Osteoblast (primary cell): ENCODE results near the gene LHPP. TPM values are rescaled to one million over a fixed set of nuclear protein-coding genes. Genes with fewer than 3 reads are reported as not detected.

ENCODE experiments used
- DNase-seq: peaks from one replicate; pipeline ENCODE4 v3.0.0; 2011; ENCODE audit warnings: low spot score, mixed read lengths; ENCODE audit not compliant: insufficient read length; ENCODE audit errors: missing footprints
- H2AFZ ChIP-seq: 2 replicates; pipeline ENCODE4 v1.6.0; 2011; ENCODE audit warnings: mild to moderate bottlenecking, low read length
- H3K27ac ChIP-seq: 2 replicates; pipeline ENCODE4 v1.5.1; 2011; ENCODE audit warnings: mild to moderate bottlenecking, low read depth, low read length, moderate library complexity
- H3K27me3 ChIP-seq: 2 replicates; pipeline ENCODE4 v1.6.0; 2012; ENCODE audit warnings: mild to moderate bottlenecking, control low read depth, inconsistent platforms, low read length, moderate library complexity; ENCODE audit not compliant: insufficient read depth
- H3K36me3 ChIP-seq: 2 replicates; pipeline ENCODE4 v1.5.1; 2011; ENCODE audit warnings: mild to moderate bottlenecking, low read length, control low read depth, moderate library complexity; ENCODE audit not compliant: insufficient read depth
- H3K4me1 ChIP-seq: 2 replicates; pipeline ENCODE4 v1.5.1; 2011; ENCODE audit warnings: mild to moderate bottlenecking, low read length, control low read depth, moderate library complexity; ENCODE audit not compliant: insufficient read depth
- H3K4me2 ChIP-seq: 2 replicates; pipeline ENCODE4 v1.6.0; 2011; ENCODE audit warnings: mild to moderate bottlenecking, low read length; ENCODE audit not compliant: insufficient read depth
- H3K4me3 ChIP-seq: fragments of 200-600 bp; sonication (generic); 3 replicates; pipeline ENCODE4 v1.5.1; 2012; ENCODE audit warnings: mild to moderate bottlenecking, low read length, inconsistent platforms; ENCODE audit not compliant: insufficient read depth
- H3K79me2 ChIP-seq: 2 replicates; pipeline ENCODE4 v1.6.0; 2012; ENCODE audit warnings: mild to moderate bottlenecking, low read length, control low read depth, inconsistent platforms; ENCODE audit not compliant: insufficient read depth
- H3K9me3 ChIP-seq: 2 replicates; pipeline ENCODE4 v1.5.1; 2011; ENCODE audit warnings: low read depth, low read length, control low read depth
- H4K20me1 ChIP-seq: 2 replicates; pipeline ENCODE4 v1.6.0; 2012; ENCODE audit warnings: mild to moderate bottlenecking, low read length, control low read depth; ENCODE audit not compliant: insufficient read depth
- CTCF ChIP-seq: IDR thresholded peaks from 2 replicates; pipeline ENCODE4 v1.5.1; 2011; ENCODE audit warnings: mild to moderate bottlenecking, low read depth, low read length, moderate library complexity; ENCODE audit errors: extremely low read depth
- total RNA-seq: library from RNA; depleted of rRNA; stranded (reverse); fragments of >200 nt; gene quantifications from 2 replicates; pipeline ENCODE4 v1.2.3, GENCODE V29; 2012

Gene LHPP
- total RNA-seq, 1 donor = 17.7 TPM

DNA sequence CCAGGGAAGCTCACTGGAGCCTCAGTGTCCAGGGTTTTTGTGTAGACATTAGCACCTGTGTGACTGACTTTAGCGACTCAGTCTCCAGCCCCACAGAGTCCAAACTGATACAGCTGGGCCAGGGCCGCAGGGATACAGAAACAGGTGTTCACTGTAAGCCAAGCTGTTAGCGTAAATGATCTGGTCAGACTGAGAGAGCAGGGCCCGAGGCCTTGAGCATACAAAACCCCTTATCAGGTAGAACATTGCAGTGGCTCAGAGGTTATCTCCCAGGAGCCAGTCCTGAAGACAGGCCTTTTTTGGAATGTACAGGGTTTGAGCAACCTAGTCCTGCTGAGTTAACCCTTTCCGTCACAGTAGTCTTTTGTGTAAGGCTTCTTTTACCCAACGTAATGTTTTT, 25.0 kb downstream of the LHPP start:
- no peaks in the 10 kb centered on the region for H3K27me3 ChIP-seq
- H2AFZ ChIP-seq = no peak overlapping the region
- DNase-seq = no peak
- H3K4me2 ChIP-seq = no peak overlapping the region
- H3K4me1 ChIP-seq = no peaks in the 10 kb centered on the region
- H3K36me3 ChIP-seq = no peaks in the 10 kb centered on the region
- no peaks in the 10 kb centered on the region for H3K9me3 ChIP-seq
- no peaks in the 10 kb centered on the region for H3K79me2 ChIP-seq
- H3K4me3 ChIP-seq = no peak overlapping the region
- no peak for TF ChIP-seq CTCF
- no peak overlapping the region for H3K27ac ChIP-seq
- H4K20me1 ChIP-seq = no peaks in the 10 kb centered on the region

- Histone ChIP-seq H3K27me3 (no peaks in the 10 kb centered on the region), H4K20me1 (no peaks in the 10 kb centered on the region), H3K36me3 (no peaks in the 10 kb centered on the region), H3K79me2 (no peaks in the 10 kb centered on the region), H3K4me2 (no peak overlapping the region), H3K27ac (no peak overlapping the region), H3K4me1 (no peaks in the 10 kb centered on the region), H3K9me3 (no peaks in the 10 kb centered on the region), H3K4me3 (no peak overlapping the region), H2AFZ (no peak overlapping the region)
- no peak for TF ChIP-seq CTCF
- no peak for DNase-seq
Measured at GRCh38 chr10:124491105-124491504, 29.5 kb downstream of the LHPP start.

- no peak for TF ChIP-seq CTCF
- Histone ChIP-seq H3K79me2 (no peaks in the 10 kb centered on the region), H3K9me3 (no peaks in the 10 kb centered on the region), H3K4me2 (no peak overlapping the region), H3K27me3 (no peaks in the 10 kb centered on the region), H2AFZ (no peak overlapping the region), H3K27ac (no peak overlapping the region), H3K36me3 (no peaks in the 10 kb centered on the region), H4K20me1 (no peaks in the 10 kb centered on the region), H3K4me1 (no peaks in the 10 kb centered on the region), H3K4me3 (no peak overlapping the region)
- DNase-seq = no peak
Measured at GRCh38 chr10:124492266-124492665, 30.6 kb downstream of the LHPP start.

DNA sequence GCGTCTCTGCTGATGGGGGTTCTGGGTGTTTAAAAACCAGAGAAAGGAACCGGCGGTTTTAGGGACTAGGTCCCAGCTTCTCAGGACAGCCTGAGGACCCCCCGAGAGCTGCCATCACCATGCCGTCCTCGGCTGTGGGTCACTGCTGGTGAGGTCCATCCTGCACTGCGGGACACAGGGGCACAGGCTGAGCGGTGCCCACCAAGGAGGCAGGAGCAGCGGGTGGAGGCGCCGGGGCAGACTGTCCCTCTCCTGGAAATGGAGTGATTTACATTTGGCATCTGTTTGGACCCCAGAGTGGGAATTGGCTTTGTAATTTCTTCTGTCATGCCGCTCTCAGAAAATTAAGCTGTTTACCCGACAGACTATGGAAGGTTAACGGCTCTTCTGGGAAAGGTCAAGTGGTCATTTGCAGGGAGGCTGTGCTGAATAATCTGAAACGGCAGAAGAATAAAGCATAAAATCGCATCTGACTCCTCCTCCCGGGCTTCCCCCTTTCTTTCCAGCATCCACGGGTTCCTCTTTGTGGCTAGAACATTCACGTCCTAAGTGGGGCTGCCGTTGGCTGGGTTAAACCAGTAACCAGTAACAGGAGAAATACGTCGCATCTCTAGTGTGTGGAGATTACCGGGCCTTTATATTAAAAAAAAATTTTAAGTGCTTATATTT, 31.7 kb downstream of the LHPP start:
- Histone ChIP-seq H2AFZ (no peak overlapping the region), H3K4me3 (no peak overlapping the region), H3K27ac (no peak overlapping the region), H3K79me2 (no peaks in the 10 kb centered on the region), H3K9me3 (no peaks in the 10 kb centered on the region), H4K20me1 (no peaks in the 10 kb centered on the region), H3K4me1 (no peaks in the 10 kb centered on the region), H3K36me3 (no peaks in the 10 kb centered on the region), H3K4me2 (peak overlapping the region; percentile 44), H3K27me3 (no peaks in the 10 kb centered on the region)
- no peak for DNase-seq
- no peak for TF ChIP-seq CTCF
